Stomach (tissue), 9 donors: ENCODE data around the gene SLC17A9. TPM values are rescaled to one million over a fixed set of nuclear protein-coding genes. Genes with fewer than 3 reads are reported as not detected.

ENCODE experiments used
- DNase-seq, 2 donors: peaks; one replicate each; pipeline versions ENCODE4 v3.0.0 to v3.0.0-alpha.2; 2013 to 2019
- H3K27ac ChIP-seq, 5 donors: fragments of 200-600 bp in 4 of 5; sonication (generic) in 4 of 5; one replicate each; pipeline ENCODE4 v1.5.1; 2013 to 2019; ENCODE audit warnings: mild to moderate bottlenecking in 1 of 5, moderate library complexity in 1 of 5
- H3K27me3 ChIP-seq, 3 donors: fragments of 200-600 bp; sonication (generic); one replicate each; pipeline ENCODE4 v1.5.1; 2017 to 2019; ENCODE audit warnings: mixed run types in 1 of 3
- H3K36me3 ChIP-seq, 4 donors: fragments of 200-600 bp; sonication (generic); 1 replicate in 3 of 4; 2 replicates in 1 of 4; pipeline ENCODE4 v1.5.1; 2016 to 2019
- H3K4me1 ChIP-seq, 4 donors: fragments of 200-600 bp; sonication (generic); one replicate each; pipeline ENCODE4 v1.5.1; 2016 to 2019
- H3K4me3 ChIP-seq, 4 donors: fragments of 200-600 bp; sonication (generic) in 3 of 4; one replicate each; pipeline ENCODE4 v1.5.1; 2016 to 2019; ENCODE audit warnings: mild to moderate bottlenecking in 1 of 4
- H3K9me3 ChIP-seq, 4 donors: fragments of 200-600 bp; sonication (generic); one replicate each; pipeline ENCODE4 v1.5.1; 2016 to 2019
- CTCF ChIP-seq, 7 experiments: fragments of 450-650 bp in 4 of 7; fragments of 200-600 bp in 3 of 7; sonication (generic) in 3 of 7; IDR thresholded peaks; one replicate each; pipeline ENCODE4 v1.5.1; 2016 to 2019; ENCODE audit warnings: antibody characterized with exemption in 7 of 7, control low read depth in 2 of 7, mild to moderate bottlenecking in 1 of 7
- EP300 ChIP-seq: sonication (generic); formaldehyde crosslinking; IDR thresholded peaks from one replicate; pipeline ENCODE4 v1.6.1; 2017; ENCODE audit warnings: antibody characterized with exemption
- POLR2A ChIP-seq, 4 donors: fragments of 450-650 bp; IDR thresholded peaks; one replicate each; pipeline ENCODE4 v1.6.1; 2016; ENCODE audit warnings: antibody characterized with exemption in 4 of 4, control low read depth in 2 of 4, mild to moderate bottlenecking in 1 of 4, moderate library complexity in 1 of 4
- POLR2AphosphoS5 ChIP-seq, 3 donors: sonication (generic); formaldehyde crosslinking; IDR thresholded peaks; one replicate each; pipeline ENCODE4 v1.6.1; 2016; ENCODE audit warnings: antibody characterized with exemption in 3 of 3
- WGBS, 5 donors: extraction: QIAGEN DNeasy Blood & Tissue Kit in 3 of 5; methylation state at CpG; one replicate each; pipeline versions ENCODE4 v1.1.5 to v1.1.7; 2013 to 2018; 5-methylcytosine and 5-hydroxymethylcytosine counted together
- intact Hi-C: fragments of 100-400 bp; cut with DNase I; formaldehyde crosslinking; loops from one replicate; pipeline ENCODE4 v1.15.1; 2023; ENCODE audit warnings: low total_unique reads
- polyA plus RNA-seq, 3 donors: library from polyadenylated mRNA; stranded (reverse); fragments of 200-250 nt; gene quantifications; one replicate each; pipeline ENCODE4 v1.2.3, GENCODE V29; 2013
- total RNA-seq, 5 donors: library from RNA; depleted of rRNA; stranded (reverse); fragments of >200 nt; gene quantifications; one replicate each; pipeline versions ENCODE4 v1.1.0 to v1.2.3, GENCODE V29; 2014 to 2016
- donor health status: healthy with polysubstance abuse.
- donor health status: Bipolar disorder and iron deficiency.
- donor health status: healthy.

SLC17A9 gene
- total and polyA plus RNA-seq, 8 donors, result 1.1 to 76.4 (median 12.6) TPM

GRCh38 chr20:62995481-62995880 lies 43.0 kb downstream of the SLC17A9 start:
- WGBS, 5 donors, result 59 to 73% (median 68%) methylated on average over 11 of the region's 11 CpGs
- intact Hi-C loops, result no loop called here
- H3K36me3 ChIP-seq, result no peaks in the 10 kb centered on the region
- no peak overlapping the region for H3K27ac ChIP-seq
- H3K4me3 ChIP-seq, result no peak overlapping the region
- peaks cover 5 to 98% (median 62%) of the 10 kb centered on the region in 3 donors for H3K27me3 ChIP-seq
- DNase-seq, result no peak
- no peak for TF ChIP-seq POLR2A (IDR thresholded peaks at IDR 0.05)
- no peak for TF ChIP-seq CTCF (IDR thresholded peaks at IDR 0.05)
- no peak for TF ChIP-seq POLR2AphosphoS5 (IDR thresholded peaks at IDR 0.05)
- TF ChIP-seq EP300, result no peak
- H3K9me3 ChIP-seq, result peaks cover 0 to 7% (median 0%) of the 10 kb centered on the region in 4 donors
- no peaks in the 10 kb centered on the region for H3K4me1 ChIP-seq

GRCh38 chr20:62995898-62996595 lies 43.5 kb downstream of the SLC17A9 start:
- Histone ChIP-seq H3K9me3 (peaks cover 0 to 7% (median 0%) of the 10 kb centered on the region in 4 donors), H3K27ac (no peak overlapping the region), H3K27me3 (peaks cover 5 to 98% (median 58%) of the 10 kb centered on the region in 3 donors), H3K4me1 (no peaks in the 10 kb centered on the region), H3K36me3 (no peaks in the 10 kb centered on the region), H3K4me3 (no peak overlapping the region)
- DNase-seq, result no peak
- intact Hi-C loops, result no loop called here
- TF ChIP-seq POLR2AphosphoS5 (IDR thresholded peaks at IDR 0.05) (no peak), EP300 (no peak), POLR2A (IDR thresholded peaks at IDR 0.05) (no peak), CTCF (IDR thresholded peaks at IDR 0.05) (no peak)
- 63 to 73% (median 69%) methylated on average over 19 to 25 of the region's 25 CpGs for WGBS, 5 donors

- no peak overlapping the region for H3K4me3 ChIP-seq
- 82 to 91% (median 86%) methylated on average over 10 to 14 of the region's 14 CpGs for WGBS, 5 donors
- no peak for TF ChIP-seq EP300
- no peak for TF ChIP-seq POLR2A (IDR thresholded peaks at IDR 0.05)
- no peak for TF ChIP-seq CTCF (IDR thresholded peaks at IDR 0.05)
- TF ChIP-seq POLR2AphosphoS5 (IDR thresholded peaks at IDR 0.05), result no peak
- H3K4me1 ChIP-seq, result no peaks in the 10 kb centered on the region
- DNase-seq, result no peak
- no peak overlapping the region for H3K27ac ChIP-seq
- H3K27me3 ChIP-seq, result peaks cover 5 to 98% (median 59%) of the 10 kb centered on the region in 3 donors
- H3K9me3 ChIP-seq, result peaks cover 0 to 7% (median 0%) of the 10 kb centered on the region in 4 donors
- H3K36me3 ChIP-seq, result no peaks in the 10 kb centered on the region
- intact Hi-C loops, result no loop called here
Observed at GRCh38 chr20:62996596-62996982, 44.1 kb downstream of the SLC17A9 start.

GRCh38 chr20:62997417-62998035 lies 45.0 kb downstream of the SLC17A9 start:
- Histone ChIP-seq H3K9me3 (peaks cover 0 to 7% (median 0%) of the 10 kb centered on the region in 4 donors), H3K36me3 (no peaks in the 10 kb centered on the region), H3K4me1 (no peaks in the 10 kb centered on the region), H3K27ac (no peak overlapping the region), H3K27me3 (peaks cover 5 to 98% (median 68%) of the 10 kb centered on the region in 3 donors), H3K4me3 (no peak overlapping the region)
- 23 to 28% (median 26%) methylated on average over 17 to 20 of the region's 20 CpGs for WGBS, 5 donors
- DNase-seq, result no peak
- intact Hi-C loops, result no loop called here
- TF ChIP-seq POLR2A (IDR thresholded peaks at IDR 0.05) (no peak), CTCF (IDR thresholded peaks at IDR 0.05) (no peak), EP300 (no peak), POLR2AphosphoS5 (IDR thresholded peaks at IDR 0.05) (no peak)
